HG02970 (cell line): ENCODE results near the gene ADAMTSL3.
"Not testable (repeated sequence)": the region's sequence is repeated elsewhere in the genome, so short reads cannot be mapped to it uniquely, and the experiment has no call there.

Source experiments
- ATAC-seq: cut with Tn5 transposase; IDR thresholded peaks from one replicate; pipeline ENCODE4 v1.9.1; 2021; ENCODE audit warnings: mild to moderate bottlenecking, moderate library complexity, moderate number of reproducible peaks; ENCODE audit not compliant: unreplicated experiment, low FRiP score

The ADAMTSL3 gene

GRCh38 chr15:84057714-84058331 lies 403.9 kb downstream of the ADAMTSL3 start:
- no peak for ATAC-seq

- not testable (repeated sequence) for ATAC-seq
Measured at GRCh38 chr15:84063674-84064073, 409.8 kb downstream of the ADAMTSL3 start.

GRCh38 chr15:84068674-84069073 lies 414.8 kb downstream of the ADAMTSL3 start:
- not testable (repeated sequence) for ATAC-seq

GRCh38 chr15:84078038-84078437 lies 424.1 kb downstream of the ADAMTSL3 start:
- ATAC-seq = not testable (repeated sequence)

GRCh38 chr15:84079325-84079884 lies 425.5 kb downstream of the ADAMTSL3 start:
- not testable (repeated sequence) for ATAC-seq

- peak; percentile 70 for ATAC-seq
Measured at GRCh38 chr15:84079885-84080777, 426.2 kb downstream of the ADAMTSL3 start.

- ATAC-seq = not testable (repeated sequence)
Measured at GRCh38 chr15:84080778-84081084, 426.8 kb downstream of the ADAMTSL3 start.

- no peak for ATAC-seq
Measured at GRCh38 chr15:84081391-84082168, 427.7 kb downstream of the ADAMTSL3 start.

- no peak for ATAC-seq
Measured at GRCh38 chr15:84082739-84083138, 428.8 kb downstream of the ADAMTSL3 start.

GRCh38 chr15:84086071-84086470 lies 432.1 kb downstream of the ADAMTSL3 start:
- not testable (repeated sequence) for ATAC-seq
